NOMO-1 treated with DMSO at 0.1 percent for 48 hours (cell line): ENCODE results near the gene UBASH3B.

ENCODE experiments used
- DNase-seq: peaks from one replicate; lab custom pipeline; 2025; ENCODE audit not compliant: unreplicated experiment; lab: John Stamatoyannopoulos, UW

UBASH3B gene

GRCh38 chr11:122705396-122705795 is 49.9 kb downstream of the UBASH3B start:
- DNase-seq, result no peak

GRCh38 chr11:122706291-122707088 is 51.0 kb downstream of the UBASH3B start:
- no peak for DNase-seq

- no peak for DNase-seq
These were observed 51.6 kb downstream of the UBASH3B start for GRCh38 chr11:122707111-122707510.

GRCh38 chr11:122707901-122708300 is 52.4 kb downstream of the UBASH3B start:
- no peak for DNase-seq

- no peak for DNase-seq
These were observed 53.7 kb downstream of the UBASH3B start for GRCh38 chr11:122709039-122709760.

- DNase-seq, result no peak
These were observed 55.8 kb downstream of the UBASH3B start for GRCh38 chr11:122711362-122711761.

GRCh38 chr11:122711831-122712381 is 56.4 kb downstream of the UBASH3B start:
- no peak for DNase-seq

- DNase-seq, result no peak
These were observed 58.5 kb downstream of the UBASH3B start for GRCh38 chr11:122714004-122714403.

GRCh38 chr11:122714484-122714883 is 59.0 kb downstream of the UBASH3B start:
- DNase-seq, result peak; percentile 80

GRCh38 chr11:122715548-122716440 is 60.3 kb downstream of the UBASH3B start:
- no peak for DNase-seq

GRCh38 chr11:122717264-122717867 is 61.8 kb downstream of the UBASH3B start:
- DNase-seq, result peak; percentile 100

GRCh38 chr11:122720107-122720881 is 64.8 kb downstream of the UBASH3B start:
- DNase-seq, result no peak

GRCh38 chr11:122721201-122721963 is 65.9 kb downstream of the UBASH3B start:
- DNase-seq, result no peak

- DNase-seq, result no peak
These were observed 66.4 kb downstream of the UBASH3B start for GRCh38 chr11:122721964-122722266.

- DNase-seq, result no peak
These were observed 67.6 kb downstream of the UBASH3B start for GRCh38 chr11:122723106-122723505.

- no peak for DNase-seq
These were observed 68.1 kb downstream of the UBASH3B start for GRCh38 chr11:122723576-122723975.

GRCh38 chr11:122724520-122724919 is 69.0 kb downstream of the UBASH3B start:
- DNase-seq, result no peak

- no peak for DNase-seq
These were observed 70.5 kb downstream of the UBASH3B start for GRCh38 chr11:122726028-122726427.
